NCI-H1105 treated with DMSO at 0.1 percent for 48 hours (cell line): ENCODE results near the gene FEM1B.
"Not testable (repeated sequence)": the region's sequence is repeated elsewhere in the genome, so short reads cannot be mapped to it uniquely, and the experiment has no call there.

Experiments used
- DNase-seq: peaks from one replicate; lab custom pipeline; 2025; lab: John Stamatoyannopoulos, UW

FEM1B gene

DNA sequence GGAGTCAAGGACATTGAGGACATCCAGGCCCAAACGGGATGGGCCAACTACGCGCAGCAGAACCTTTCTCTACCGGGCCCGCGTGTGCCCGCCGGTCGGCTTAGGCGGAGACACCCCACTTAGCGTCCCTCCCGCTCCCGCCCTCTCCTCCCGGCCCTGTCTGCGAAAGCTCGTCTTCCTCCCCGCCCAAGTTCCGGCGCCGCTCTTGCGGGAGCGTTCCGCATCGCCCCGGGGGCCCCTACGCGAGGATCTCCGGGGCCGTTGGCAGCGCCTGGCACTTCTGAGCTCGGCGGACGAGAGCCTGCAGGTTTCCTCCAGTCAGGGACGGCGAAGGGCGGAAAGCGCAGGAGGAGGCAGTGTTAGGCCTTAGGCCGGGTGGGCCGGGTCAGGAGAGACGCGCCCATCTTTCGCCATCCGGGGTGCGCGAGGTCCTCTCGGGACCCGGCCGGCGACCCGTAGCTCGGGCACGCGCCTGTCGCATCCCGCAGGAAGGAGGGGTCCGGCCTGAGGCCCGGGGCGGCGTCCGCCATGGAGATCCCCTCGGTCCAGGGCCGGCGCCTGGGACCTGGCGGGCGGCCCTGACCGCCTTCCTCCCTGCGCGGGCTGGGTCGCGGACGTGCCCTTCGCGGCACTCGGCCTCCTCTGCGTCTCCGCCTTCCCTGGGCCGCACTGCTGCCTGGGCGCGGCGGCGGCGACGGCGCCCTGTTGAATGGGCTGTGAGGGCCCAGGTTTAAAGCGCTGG, at the start of gene FEM1B:
FEM1B (plus strand) TSS at position 143 of the 742 bp plus-strand sequence. CDS start 673 bp downstream, outside the sequence.
- DNase-seq = peak; percentile 94

DNA sequence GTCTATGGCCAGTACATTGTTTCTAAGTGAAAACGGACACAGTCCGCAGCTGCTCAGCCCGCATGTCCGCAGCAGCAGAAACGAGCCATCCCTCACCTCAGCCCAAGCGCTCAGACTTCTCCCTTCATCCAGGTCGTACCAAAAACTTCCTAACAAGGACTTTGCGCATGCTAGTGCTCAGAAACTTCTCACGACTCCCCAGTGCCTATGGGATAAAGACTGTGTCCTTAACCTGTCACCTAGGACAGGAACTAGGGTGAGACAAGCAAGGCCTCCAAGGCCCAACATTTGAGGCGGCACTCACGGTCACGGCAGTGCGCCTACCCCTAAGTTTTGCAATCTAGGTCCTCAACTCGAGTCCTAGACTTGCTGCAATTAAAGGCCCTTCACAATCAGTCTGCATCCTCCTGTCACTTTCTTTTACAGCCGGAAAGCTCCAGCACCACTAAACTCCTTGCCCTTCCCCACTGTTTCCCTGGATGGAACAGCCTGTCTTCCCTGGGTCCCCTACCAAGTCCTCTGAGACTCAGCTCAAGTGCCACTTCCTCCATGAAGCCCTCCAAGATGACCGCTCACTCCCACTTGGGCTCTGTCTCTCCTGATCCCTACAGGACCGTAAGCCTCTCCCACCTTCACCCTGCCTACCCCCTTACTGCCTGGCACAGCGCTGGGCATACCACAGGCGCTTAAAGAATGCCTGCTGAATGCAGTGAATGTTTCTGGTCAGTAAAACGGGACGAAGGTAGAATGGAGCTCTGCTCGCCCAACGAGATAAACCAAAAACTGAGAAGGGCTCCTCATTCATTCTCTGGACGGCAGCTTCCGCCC, 49.2 kb upstream of the FEM1B start:
- DNase-seq = no peak

- peak; percentile 15 for DNase-seq
Measured at GRCh38 chr15:68228971-68229385, 48.6 kb upstream of the FEM1B start.

DNA sequence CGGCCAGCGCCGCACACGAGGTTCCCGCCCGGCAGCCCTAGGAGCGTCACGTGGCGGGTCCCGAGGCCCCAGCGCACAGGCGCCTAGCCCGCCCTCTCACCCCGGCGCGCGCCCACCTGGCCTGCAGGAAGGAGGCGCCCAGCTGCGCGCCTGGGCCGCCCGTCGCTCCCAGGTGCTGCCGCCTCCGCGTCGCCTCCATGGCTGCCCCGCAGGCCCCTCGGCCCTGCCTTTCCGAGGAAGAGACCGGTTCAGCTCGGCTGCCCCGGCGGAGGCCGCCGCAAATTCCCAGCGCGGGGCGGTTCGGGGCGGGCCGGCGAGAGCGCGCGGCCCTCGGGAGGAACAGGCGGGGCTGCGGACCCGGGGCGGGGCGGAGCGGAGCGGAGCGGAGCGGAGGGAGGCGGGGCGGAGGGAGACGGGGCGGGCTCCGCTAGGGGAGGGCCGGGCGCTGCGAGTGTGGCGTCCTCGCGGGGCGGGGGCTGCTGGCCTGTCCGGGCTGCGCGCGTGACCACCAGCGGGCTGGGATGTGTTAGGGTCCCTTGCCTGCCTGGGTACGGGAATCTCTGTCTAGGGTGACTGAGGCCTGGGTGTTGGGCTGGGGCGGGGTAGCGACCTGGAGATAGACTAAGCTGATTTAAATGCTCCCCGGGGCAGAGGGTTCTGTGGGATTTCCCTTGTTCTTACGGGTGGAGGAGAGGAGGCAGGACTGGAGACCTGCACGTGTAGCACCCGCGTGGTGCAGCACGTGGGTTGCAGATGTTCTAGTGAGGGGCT, 48.0 kb upstream of the FEM1B start, which contains the start of gene CLN6:
CLN6 (minus strand) TSS at position 343 of the 771 bp plus-strand sequence; CDS start at position 199, 144 bp downstream.
- peak; percentile 82 for DNase-seq

DNA sequence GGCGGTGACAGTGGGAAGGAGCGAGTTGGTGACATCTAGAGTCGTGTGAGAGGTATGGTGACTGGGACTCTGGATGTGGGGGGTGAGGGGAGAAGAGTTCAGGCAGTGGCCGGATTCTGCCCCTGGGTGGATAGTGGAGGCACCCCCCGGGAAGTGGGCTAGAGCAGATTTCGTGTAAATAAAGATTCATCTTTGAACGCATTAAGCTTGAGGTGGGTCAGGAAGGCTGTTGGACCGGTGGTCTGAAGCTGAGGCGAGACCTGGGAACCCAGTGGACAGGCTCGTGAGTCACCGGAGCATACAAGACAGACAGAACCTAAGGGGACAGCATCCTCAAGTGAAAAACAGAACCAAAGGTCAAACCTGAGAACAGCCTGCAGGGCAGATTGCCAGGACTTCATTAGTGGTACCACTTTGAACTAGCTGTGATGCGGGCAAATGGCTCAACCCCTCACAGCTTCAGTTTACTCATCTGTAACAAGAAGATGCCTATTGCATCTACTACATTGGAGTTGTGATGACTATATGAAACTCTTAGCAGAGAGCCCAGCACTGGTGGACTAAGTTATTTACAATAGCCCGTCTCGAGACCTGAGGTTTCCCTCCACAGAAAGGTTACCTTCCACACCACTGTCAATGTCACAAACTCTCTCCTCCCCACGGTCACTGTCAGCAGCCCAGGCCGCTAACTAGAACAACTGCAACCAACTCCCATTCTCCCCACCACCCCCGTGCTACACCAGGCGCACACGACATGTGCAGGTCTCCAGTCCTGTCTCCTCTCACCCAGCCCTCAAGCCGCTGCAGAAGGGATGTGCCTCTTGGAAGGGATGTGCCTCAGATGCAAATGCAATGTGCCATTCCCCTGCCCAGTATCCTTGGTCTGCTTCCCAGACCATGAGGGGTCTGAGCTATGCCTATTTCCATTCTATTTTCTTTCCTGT, 47.1 kb upstream of the FEM1B start:
- peak; percentile 24 for DNase-seq

GRCh38 chr15:68231102-68231818, 46.3 kb upstream of the FEM1B start:
- DNase-seq = no peak

- no peak for DNase-seq
Measured at GRCh38 chr15:68232449-68232848, 45.1 kb upstream of the FEM1B start.

- no peak for DNase-seq
Measured at GRCh38 chr15:68232937-68233336, 44.6 kb upstream of the FEM1B start.

DNA sequence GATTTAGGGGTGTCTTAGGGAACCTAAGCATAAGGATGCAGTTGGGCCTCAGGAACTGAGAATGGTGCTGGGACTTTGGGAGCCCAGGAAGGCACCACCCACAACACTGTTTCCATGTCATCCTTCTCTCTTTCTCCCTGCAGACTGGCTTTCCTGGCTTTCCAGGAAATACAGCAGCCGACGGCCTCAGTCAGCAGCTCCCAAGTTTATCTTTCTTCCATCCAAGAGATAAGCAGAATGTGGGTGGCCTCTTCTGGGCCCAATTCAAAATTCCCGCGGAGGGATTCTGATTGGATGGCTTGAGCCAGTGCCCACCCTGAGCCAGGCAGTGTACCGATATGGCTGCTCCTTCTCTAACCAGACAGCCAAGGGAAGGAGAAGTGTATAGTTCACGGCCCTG, 43.5 kb upstream of the FEM1B start:
- no peak for DNase-seq

GRCh38 chr15:68234520-68234919, 43.0 kb upstream of the FEM1B start:
- not testable (repeated sequence) for DNase-seq

GRCh38 chr15:68235022-68235421, 42.5 kb upstream of the FEM1B start:
- DNase-seq = no peak

DNA sequence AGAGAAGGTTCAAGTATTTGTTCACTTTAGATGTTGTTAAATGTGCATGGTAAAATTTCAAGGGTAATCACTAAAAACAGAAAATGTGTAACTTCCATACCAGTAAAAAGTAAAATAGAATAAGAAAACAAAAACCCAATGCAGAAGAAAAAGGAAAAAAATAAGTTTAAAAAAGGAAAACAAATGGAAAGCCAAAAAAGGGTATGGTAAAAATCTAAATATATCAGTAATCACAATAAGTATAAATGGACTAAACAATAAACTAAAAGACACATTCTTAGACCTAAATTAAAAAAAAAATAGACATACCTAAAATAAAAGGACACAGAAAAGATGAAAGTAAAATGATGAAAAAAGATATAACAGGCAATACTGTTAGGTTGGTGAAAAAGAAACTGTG, 38.5 kb upstream of the FEM1B start:
- DNase-seq = no peak

- DNase-seq = no peak
Measured at GRCh38 chr15:68241088-68241935, 36.2 kb upstream of the FEM1B start.

DNA sequence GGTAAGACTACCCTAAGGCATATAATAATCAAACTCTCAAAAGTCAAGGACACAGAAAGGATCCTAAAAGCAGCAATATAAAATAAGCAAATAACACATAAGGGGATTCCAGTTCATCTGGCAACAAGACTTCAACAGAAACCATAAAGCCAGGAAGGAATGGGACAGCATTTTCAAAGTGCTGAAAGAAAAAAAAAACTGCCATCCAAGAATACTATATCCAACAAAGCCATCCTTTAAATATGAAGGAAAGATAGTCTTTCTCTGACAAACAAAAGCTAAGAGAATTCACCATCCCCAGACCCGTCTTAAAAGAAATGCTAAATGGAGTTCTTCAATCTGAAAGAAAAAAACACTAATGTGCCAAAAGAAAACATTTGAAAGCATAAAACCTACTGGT, 33.3 kb upstream of the FEM1B start:
- DNase-seq = no peak

GRCh38 chr15:68249058-68249713, 28.4 kb upstream of the FEM1B start:
- DNase-seq = no peak

- peak; percentile 82 for DNase-seq
Measured at GRCh38 chr15:68252925-68253534, 24.5 kb upstream of the FEM1B start.

DNA sequence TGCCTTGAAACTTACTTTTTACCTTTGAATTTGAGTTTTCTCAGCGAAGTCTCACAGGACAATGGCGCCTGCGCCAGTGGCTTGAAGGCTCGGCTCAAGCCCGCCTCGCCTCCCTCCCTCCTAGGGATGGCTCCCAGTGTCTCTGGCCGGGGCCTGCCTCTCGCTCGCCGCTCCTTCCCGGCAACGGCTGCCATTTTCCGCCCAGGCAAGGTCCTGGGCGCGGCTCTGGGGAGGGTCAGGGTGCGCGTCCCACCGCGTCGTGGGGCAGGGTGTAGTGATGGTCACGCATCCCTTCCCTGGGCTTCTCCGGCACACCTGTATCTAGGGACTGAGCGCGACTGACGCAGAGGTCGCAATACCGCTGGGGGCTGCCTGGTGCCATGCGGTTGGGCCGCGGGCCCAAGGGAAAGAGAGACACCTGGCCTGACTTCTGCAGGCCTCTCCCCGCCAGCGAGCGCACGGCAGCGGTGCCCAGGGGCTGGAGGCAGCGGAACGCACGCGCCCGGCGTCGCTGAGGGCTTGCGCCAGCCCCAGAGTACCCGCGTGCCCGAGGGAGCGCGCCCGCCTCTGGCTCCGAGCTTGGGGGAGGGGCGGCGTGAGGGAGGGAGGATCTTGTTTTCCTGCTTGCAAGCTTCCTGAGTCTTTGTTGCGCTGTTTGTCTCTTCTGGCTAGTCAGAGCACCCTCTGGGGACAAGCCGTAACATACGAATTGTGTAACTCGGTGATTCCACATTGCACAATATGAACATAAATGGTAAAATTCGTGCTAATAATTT, 20.7 kb upstream of the FEM1B start:
- DNase-seq = no peak

GRCh38 chr15:68258692-68259091, 18.9 kb upstream of the FEM1B start:
- DNase-seq = no peak
